IMR-90 (cell line): ENCODE measurements around the gene CARMIL1. TPM values are rescaled to one million over a fixed set of nuclear protein-coding genes. Genes with fewer than 3 reads are reported as not detected.

Experiments
- ATAC-seq: fragments of 200-7000 bp; cut with Tn5 transposase; 2 replicates; pipeline ENCODE4 v1.9.1; 2020; ENCODE audit warnings: low read depth, mild to moderate bottlenecking, moderate library complexity
- BruUV-seq: library from RNA; stranded (reverse); fragments of 400-500 nt; replicated peaks from 2 replicates; lab custom pipeline; 2021; lab: Mats Ljungman, UMichigan
- CTCF ChIA-PET: fragments of 300-600 bp; formaldehyde crosslinking; extraction: SDS; loops from one replicate; lab custom pipeline; 2021; ENCODE audit warnings: antibody characterized with exemption; lab: Yijun Ruan, JAX
- POLR2A ChIA-PET: fragments of 300-600 bp; sonication (Branson Sonifier 250); formaldehyde crosslinking; loops from one replicate; lab custom pipeline; 2022; ENCODE audit warnings: antibody characterized with exemption; ENCODE audit not compliant: unreplicated experiment; lab: Charles Lee
- DNase-seq: peaks from one replicate; pipeline ENCODE4 v3.0.0; 2013
- H2AFZ ChIP-seq: replicated peaks from 2 replicates; pipeline ENCODE3; 2013; ENCODE audit warnings: low read length, mild to moderate bottlenecking; ENCODE audit not compliant: poor library complexity
- H2AK5ac ChIP-seq: 2 replicates; pipeline ENCODE4 v1.6.1; 2013; ENCODE audit warnings: low read depth, low read length, inconsistent platforms
- H2AK9ac ChIP-seq: replicated peaks from 2 replicates; pipeline ENCODE3; 2013; ENCODE audit warnings: mild to moderate bottlenecking, low read depth, low read length, moderate library complexity; ENCODE audit not compliant: poor library complexity
- H2BK120ac ChIP-seq: 2 replicates; pipeline ENCODE4 v1.6.1; 2013; ENCODE audit warnings: low read depth, low read length, inconsistent platforms
- H2BK15ac ChIP-seq: 3 replicates; pipeline ENCODE4 v1.6.1; 2013; ENCODE audit warnings: low read depth, low read length, inconsistent platforms
- H2BK20ac ChIP-seq: 2 replicates; pipeline ENCODE4 v1.6.1; 2013; ENCODE audit warnings: low read depth, mild to moderate bottlenecking, inconsistent platforms, low read length, moderate library complexity
- H2BK5ac ChIP-seq: 2 replicates; pipeline ENCODE4 v1.6.1; 2013; ENCODE audit warnings: mild to moderate bottlenecking, low read depth, low read length, inconsistent platforms; ENCODE audit not compliant: poor library complexity, severe bottlenecking
- H3K14ac ChIP-seq: replicated peaks from 2 replicates; pipeline ENCODE4 v1.6.1; 2013; ENCODE audit warnings: low read depth, low read length, inconsistent platforms
- H3K18ac ChIP-seq: 2 replicates; pipeline ENCODE4 v1.6.1; 2013; ENCODE audit warnings: low read depth, low read length, control low read depth
- H3K23ac ChIP-seq: 2 replicates; pipeline ENCODE4 v1.6.1; 2013; ENCODE audit warnings: low read depth, low read length, inconsistent platforms
- H3K27ac ChIP-seq: 2 replicates; pipeline ENCODE4 v1.5.1; 2013; ENCODE audit warnings: mild to moderate bottlenecking, control low read depth, low read length; ENCODE audit not compliant: insufficient read depth
- H3K27me3 ChIP-seq: 2 replicates; pipeline ENCODE4 v1.6.1; 2013; ENCODE audit warnings: low read length; ENCODE audit not compliant: control insufficient read depth, insufficient read depth
- H3K36me3 ChIP-seq: 2 replicates; pipeline ENCODE4 v1.6.1; 2013; ENCODE audit warnings: low read length, mixed read lengths; ENCODE audit not compliant: control insufficient read depth, insufficient read depth
- H3K4ac ChIP-seq: 2 replicates; pipeline ENCODE4 v1.6.1; 2013; ENCODE audit warnings: low read depth, low read length, inconsistent platforms
- H3K4me1 ChIP-seq: 2 replicates; pipeline ENCODE4 v1.6.1; 2013; ENCODE audit warnings: low read length, mixed read lengths; ENCODE audit not compliant: control insufficient read depth, insufficient read depth
- H3K4me2 ChIP-seq: 2 replicates; pipeline ENCODE4 v1.6.1; 2013; ENCODE audit warnings: low read depth, mild to moderate bottlenecking, control low read depth, low read length, moderate library complexity
- H3K4me3 ChIP-seq: 2 replicates; pipeline ENCODE4 v1.5.1; 2013; ENCODE audit warnings: low read depth, mild to moderate bottlenecking, control low read depth, low read length, moderate library complexity; ENCODE audit not compliant: insufficient read depth
- H3K56ac ChIP-seq: 2 replicates; pipeline ENCODE4 v1.6.1; 2013; ENCODE audit warnings: low read length, inconsistent platforms; ENCODE audit not compliant: insufficient read depth; ENCODE audit errors: extremely low read depth
- H3K79me1 ChIP-seq, 2 experiments: 2 replicates each; pipeline ENCODE4 v1.6.1; 2013; ENCODE audit warnings: low read length in 2 of 2, inconsistent platforms in 1 of 2, low read depth in 1 of 2
- H3K9ac ChIP-seq: 2 replicates; pipeline ENCODE4 v1.6.1; 2013; ENCODE audit warnings: low read depth, low read length, control low read depth
- H3K9me1 ChIP-seq: 2 replicates; pipeline ENCODE4 v1.6.1; 2013; ENCODE audit warnings: low read length, inconsistent platforms; ENCODE audit not compliant: insufficient read depth
- H3K9me3 ChIP-seq: 2 replicates; pipeline ENCODE4 v1.6.1; 2013; ENCODE audit warnings: low read length; ENCODE audit not compliant: control insufficient read depth, insufficient read depth
- H4K20me1 ChIP-seq: 2 replicates; pipeline ENCODE4 v1.6.1; 2013; ENCODE audit warnings: low read length, inconsistent platforms; ENCODE audit not compliant: insufficient read depth
- H4K5ac ChIP-seq: 2 replicates; pipeline ENCODE4 v1.6.1; 2013; ENCODE audit warnings: mild to moderate bottlenecking, low read depth, low read length, control low read depth
- H4K8ac ChIP-seq, 2 experiments: 2 replicates each; pipeline ENCODE4 v1.6.1; 2013; ENCODE audit warnings: low read depth in 2 of 2, low read length in 2 of 2, control low read depth in 1 of 2, inconsistent platforms in 1 of 2
- H4K91ac ChIP-seq: 2 replicates; pipeline ENCODE4 v1.6.1; 2013; ENCODE audit warnings: low read depth, low read length, inconsistent platforms; ENCODE audit not compliant: insufficient read depth
- BHLHE40 ChIP-seq: fragments of 150-350 bp; IDR thresholded peaks from 2 replicates; pipeline ENCODE4 v1.6.1; 2016; ENCODE audit warnings: mild to moderate bottlenecking, low read depth, low read length
- CHD1 ChIP-seq: IDR thresholded peaks from 2 replicates; pipeline ENCODE4 v1.6.1; 2012; ENCODE audit warnings: low read depth, low read length, improper control_type of control experiment
- NFE2L2 ChIP-seq: fragments of 150-350 bp; IDR thresholded peaks from 2 replicates; pipeline ENCODE4 v1.6.1; 2016; ENCODE audit warnings: low read depth, mild to moderate bottlenecking, low read length
- POLR2A ChIP-seq: IDR thresholded peaks from 2 replicates; pipeline ENCODE4 v1.6.1; 2012; ENCODE audit warnings: mild to moderate bottlenecking, low read depth, low read length
- SMC3 ChIP-seq: fragments of 150-350 bp; IDR thresholded peaks from 2 replicates; pipeline ENCODE4 v1.6.1; 2016; ENCODE audit warnings: low read depth, mild to moderate bottlenecking, antibody characterized with exemption, low read length, moderate library complexity
- WGBS, 2 experiments: methylation state at CpG; one replicate each; pipeline versions ENCODE4 v1.1.5 to v1.1.7; 2013; ENCODE audit warnings: missing lambda C conversion rate in 2 of 2; ENCODE audit not compliant: insufficient read length in 1 of 2; ENCODE audit errors: extremely low coverage in 2 of 2; 5-methylcytosine and 5-hydroxymethylcytosine counted together
- dilution Hi-C: fragments of 300-500 bp; cut with HindIII; formaldehyde crosslinking; loops from one replicate; pipeline ENCODE4 v1.14.3; 2018; ENCODE audit warnings: low sequenced_read_pairs; ENCODE audit not compliant: unreplicated experiment
- in situ Hi-C: fragments of 300-500 bp; cut with MboI; formaldehyde crosslinking; loops from 3 replicates; pipeline ENCODE4 v1.14.3; 2019; ENCODE audit warnings: low sequenced_read_pairs, inconsistent platforms, mixed read lengths
- intact Hi-C: fragments of 100-400 bp; cut with micrococcal nuclease; formaldehyde crosslinking; loops from 2 replicates; pipeline ENCODE4 v1.10.0; 2022
- polyA plus RNA-seq, 3 experiments: library from polyadenylated mRNA; depleted of rRNA; stranded (reverse); fragments of >200 nt; gene quantifications; 2 replicates each; pipeline ENCODE4 v1.2.3, GENCODE V29; 2012; ENCODE audit warnings: low replicate concordance in 1 of 3
- total RNA-seq: library from RNA; depleted of rRNA; stranded (reverse); fragments of >200 nt; gene quantifications from 2 replicates; pipeline ENCODE4 v1.2.3, GENCODE V29; 2012
- TF ChIP-seq, protein P1 (sequence below): fragments of 150-350 bp; IDR thresholded peaks from 2 replicates; pipeline ENCODE4 v1.6.1; 2017; ENCODE audit warnings: mild to moderate bottlenecking, antibody characterized with exemption, low read length, low read depth

CARMIL1 gene
- total and polyA plus RNA-seq, 2 of the 4 experiments (the other 2 are of a cell fraction) = 1.3 to 2.9 TPM

GRCh38 chr6:25254671-25255070 lies 24.5 kb upstream of the CARMIL1 start:
- no peaks in the 10 kb centered on the region for H3K36me3 ChIP-seq
- no peak overlapping the region for H3K27ac ChIP-seq
- H3K4me1 ChIP-seq = no peaks in the 10 kb centered on the region
- no peak overlapping the region for H3K4ac ChIP-seq
- intact Hi-C loops (no loop called here), in situ Hi-C loops (no loop called here), dilution Hi-C loops (no loop called here)
- no peaks in the 10 kb centered on the region for H3K79me1 ChIP-seq
- ChIA-PET POLR2A (no interaction called here), CTCF (interaction anchor here (1.3 kb wide), 1 partner anchor 11 kb away, joined by 5 read pairs; no protein-coding TSS in a partner anchor)
- H3K9ac ChIP-seq = no peak overlapping the region
- TF ChIP-seq POLR2A (no peak), BHLHE40 (no peak), CHD1 (no peak), NFE2L2 (no peak), SMC3 (no peak)
- TF ChIP-seq, protein P1, sequence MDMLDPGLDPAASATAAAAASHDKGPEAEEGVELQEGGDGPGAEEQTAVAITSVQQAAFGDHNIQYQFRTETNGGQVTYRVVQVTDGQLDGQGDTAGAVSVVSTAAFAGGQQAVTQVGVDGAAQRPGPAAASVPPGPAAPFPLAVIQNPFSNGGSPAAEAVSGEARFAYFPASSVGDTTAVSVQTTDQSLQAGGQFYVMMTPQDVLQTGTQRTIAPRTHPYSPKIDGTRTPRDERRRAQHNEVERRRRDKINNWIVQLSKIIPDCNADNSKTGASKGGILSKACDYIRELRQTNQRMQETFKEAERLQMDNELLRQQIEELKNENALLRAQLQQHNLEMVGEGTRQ = no peak
- H2AK5ac ChIP-seq = no peak overlapping the region
- H3K56ac ChIP-seq = no peak overlapping the region
- no peak overlapping the region for H3K4me2 ChIP-seq
- no peak overlapping the region for H2BK5ac ChIP-seq
- H4K8ac ChIP-seq = no peak overlapping the region
- no peak overlapping the region for H2AK9ac ChIP-seq
- no peak overlapping the region for H3K23ac ChIP-seq
- ATAC-seq (no peak), DNase-seq (no peak)
- H3K9me1 ChIP-seq = no peaks in the 10 kb centered on the region
- H4K5ac ChIP-seq = no peak overlapping the region
- H3K18ac ChIP-seq = no peak overlapping the region
- no peaks in the 10 kb centered on the region for H3K9me3 ChIP-seq
- H2BK15ac ChIP-seq = no peak overlapping the region
- 73% methylated on average over 2 of the region's 7 CpGs; no CpG with 5 or more reads in 1 of the 2 experiments for WGBS, 2 experiments
- H2BK20ac ChIP-seq = no peak overlapping the region
- no peak overlapping the region for H2AFZ ChIP-seq
- no peaks in the 10 kb centered on the region for H4K20me1 ChIP-seq
- no TSS peak for BruUV-seq
- H3K14ac ChIP-seq = no peak overlapping the region
- H3K27me3 ChIP-seq = no peaks in the 10 kb centered on the region
- H3K4me3 ChIP-seq = no peak overlapping the region
- no peak overlapping the region for H4K91ac ChIP-seq
- H2BK120ac ChIP-seq = no peak overlapping the region
